GM23248 (cell line): ENCODE results near the gene LAMA3. TPM values are rescaled to one million over a fixed set of nuclear protein-coding genes. Genes with fewer than 3 reads are reported as not detected.

Source experiments
- DNase-seq: peaks from one replicate; pipeline ENCODE4 v3.0.0-alpha.2; 2015
- H2AFZ ChIP-seq: fragments of 200-600 bp; sonication (generic); 2 replicates; pipeline ENCODE4 v1.6.1; 2016; ENCODE audit warnings: antibody characterized with exemption
- H3F3A ChIP-seq: fragments of 200-600 bp; sonication (generic); 2 replicates; pipeline ENCODE4 v1.6.1; 2016; ENCODE audit warnings: mild to moderate bottlenecking, antibody characterized with exemption, mixed run types; ENCODE audit not compliant: insufficient read depth
- H3K27ac ChIP-seq: fragments of 200-600 bp; sonication (generic); 2 replicates; pipeline ENCODE4 v1.5.1; 2016; ENCODE audit warnings: mild to moderate bottlenecking
- H3K27me3 ChIP-seq: fragments of 200-600 bp; sonication (generic); replicated peaks from 2 replicates; pipeline ENCODE4 v1.6.1; 2016; ENCODE audit warnings: mild to moderate bottlenecking; ENCODE audit not compliant: insufficient read depth
- H3K36me3 ChIP-seq: fragments of 200-600 bp; sonication (generic); 2 replicates; pipeline ENCODE4 v1.6.1; 2016; ENCODE audit warnings: low read depth, mild to moderate bottlenecking
- H3K4me1 ChIP-seq: fragments of 200-600 bp; sonication (generic); 2 replicates; pipeline ENCODE4 v1.6.1; 2016; ENCODE audit warnings: mild to moderate bottlenecking; ENCODE audit not compliant: insufficient read depth
- H3K4me2 ChIP-seq: fragments of 200-600 bp; sonication (generic); one replicate; pipeline ENCODE4 v1.6.1; 2016; ENCODE audit warnings: mild to moderate bottlenecking; ENCODE audit not compliant: unreplicated experiment
- H3K4me3 ChIP-seq: fragments of 200-600 bp; sonication (generic); 2 replicates; pipeline ENCODE4 v1.5.1; 2016; ENCODE audit warnings: mild to moderate bottlenecking
- H3K79me2 ChIP-seq: fragments of 200-600 bp; sonication (generic); 2 replicates; pipeline ENCODE4 v1.6.1; 2016; ENCODE audit warnings: mild to moderate bottlenecking; ENCODE audit not compliant: insufficient read depth
- H3K9ac ChIP-seq: fragments of 200-600 bp; sonication (generic); 2 replicates; pipeline ENCODE4 v1.6.1; 2016; ENCODE audit warnings: mild to moderate bottlenecking
- H3K9me2 ChIP-seq: fragments of 200-600 bp; sonication (generic); 2 replicates; pipeline ENCODE4 v1.6.1; 2016; ENCODE audit warnings: mixed run types, mild to moderate bottlenecking, moderate library complexity; ENCODE audit not compliant: insufficient read depth
- H3K9me3 ChIP-seq: fragments of 200-600 bp; sonication (generic); one replicate; pipeline ENCODE4 v1.6.1; 2017; ENCODE audit warnings: low read depth
- H4K20me1 ChIP-seq: fragments of 200-600 bp; sonication (generic); 2 replicates; pipeline ENCODE4 v1.6.0; 2016; ENCODE audit not compliant: insufficient read depth
- EZH2 ChIP-seq: fragments of 200-600 bp; sonication (generic); IDR thresholded peaks from 2 replicates; pipeline ENCODE4 v1.6.1; 2018; ENCODE audit warnings: antibody characterized with exemption, mild to moderate bottlenecking; ENCODE audit not compliant: insufficient read depth, poor library complexity, severe bottlenecking
- EZH2phosphoT487 ChIP-seq: fragments of 200-600 bp; sonication (generic); IDR thresholded peaks from 2 replicates; pipeline ENCODE4 v1.6.1; 2018; ENCODE audit warnings: antibody characterized with exemption, moderate library complexity, mild to moderate bottlenecking, low read depth; ENCODE audit not compliant: insufficient read depth
- WGBS, 2 experiments: methylation state at CpG; one replicate each; pipeline ENCODE4 v1.1.6; 2015 to 2017; ENCODE audit warnings: low lambda C conversion rate in 2 of 2, low coverage in 1 of 2; ENCODE audit errors: missing lambda C conversion rate in 2 of 2; 5-methylcytosine and 5-hydroxymethylcytosine counted together
- in situ Hi-C: fragments of 300-500 bp; cut with MboI; formaldehyde crosslinking; loops from 2 replicates; pipeline ENCODE4 v1.15.0; 2020
- polyA plus RNA-seq: library from polyadenylated mRNA; unstranded; fragments of >200 nt; fragmentation: Nextera tagmentation; extraction: Ambion mirVana; gene quantifications from 2 replicates; pipeline ENCODE4 v1.2.1, GENCODE V29; 2016
- total RNA-seq: library from RNA; depleted of rRNA; stranded (reverse); fragments of >200 nt; shearing (Covaris generic); gene quantifications from 2 replicates; pipeline ENCODE4 v1.2.3, GENCODE V29; 2014

The LAMA3 gene
- total and polyA plus RNA-seq, 2 experiments from 2014 or later: 0.93 to 1.9 TPM

DNA sequence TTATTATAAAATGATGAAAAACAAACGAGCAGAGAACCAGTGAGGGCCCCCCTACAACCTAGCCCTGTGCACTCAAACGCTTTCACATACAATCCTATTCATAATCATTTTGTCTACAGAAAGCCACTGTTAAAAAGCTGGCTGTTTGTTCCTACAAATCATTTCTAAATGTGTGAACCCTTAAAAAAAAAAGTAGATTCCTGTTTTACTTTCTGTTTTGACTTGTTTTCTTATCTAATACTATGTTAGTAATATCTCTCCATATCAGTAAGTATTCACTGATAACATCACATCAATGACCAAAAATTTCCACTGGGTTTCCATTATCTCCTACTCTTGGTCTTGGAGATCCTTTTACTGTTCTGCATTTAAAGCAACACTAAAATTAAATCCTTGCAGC is 196.5 kb downstream of the LAMA3 start:
- no peaks in the 10 kb centered on the region for H3K27me3 ChIP-seq
- TF ChIP-seq EZH2phosphoT487 (no peak), EZH2 (no peak)
- H3K9me2 ChIP-seq: no peaks in the 10 kb centered on the region
- H3K4me3 ChIP-seq: no peak overlapping the region
- no peak overlapping the region for H3K27ac ChIP-seq
- H3F3A ChIP-seq: peaks cover 6% of the 10 kb centered on the region
- no peak overlapping the region for H3K4me2 ChIP-seq
- no peaks in the 10 kb centered on the region for H4K20me1 ChIP-seq
- no peaks in the 10 kb centered on the region for H3K36me3 ChIP-seq
- WGBS, 2 experiments: 78 to 84% methylated on average over 2 of the region's 2 CpGs
- no peaks in the 10 kb centered on the region for H3K79me2 ChIP-seq
- H3K4me1 ChIP-seq: peaks cover 26% of the 10 kb centered on the region
- H2AFZ ChIP-seq: no peak overlapping the region
- no peaks in the 10 kb centered on the region for H3K9me3 ChIP-seq
- no peak overlapping the region for H3K9ac ChIP-seq
- DNase-seq: no peak
- in situ Hi-C loops: no loop called here

DNA sequence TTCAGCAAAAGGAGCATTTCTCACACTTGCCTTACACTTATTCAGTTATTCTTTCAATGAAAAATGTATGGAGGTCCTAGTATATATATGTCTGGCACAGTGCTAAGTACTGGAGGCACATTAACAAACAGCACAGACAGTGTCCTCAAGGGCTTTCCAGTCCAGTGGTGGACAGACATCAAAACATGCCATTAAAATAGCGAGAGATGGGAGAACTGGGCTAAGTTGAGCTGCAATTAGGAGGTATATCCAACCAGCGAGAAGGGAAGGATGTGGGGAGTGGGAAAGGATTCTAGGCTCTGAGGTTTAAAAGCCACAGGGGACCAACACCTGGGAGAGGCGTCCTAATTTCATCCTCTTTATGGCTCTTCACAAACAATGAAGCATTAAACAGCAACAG is 197.8 kb downstream of the LAMA3 start:
- Histone ChIP-seq H3K79me2 (no peaks in the 10 kb centered on the region), H3K4me2 (no peak overlapping the region), H3K36me3 (no peaks in the 10 kb centered on the region), H2AFZ (no peak overlapping the region), H3K9me2 (no peaks in the 10 kb centered on the region), H4K20me1 (no peaks in the 10 kb centered on the region), H3F3A (peaks cover 9% of the 10 kb centered on the region), H3K9me3 (no peaks in the 10 kb centered on the region), H3K9ac (no peak overlapping the region), H3K27ac (no peak overlapping the region), H3K4me3 (no peak overlapping the region), H3K4me1 (peaks cover 28% of the 10 kb centered on the region), H3K27me3 (no peaks in the 10 kb centered on the region)
- no peak for TF ChIP-seq EZH2phosphoT487
- no peak for TF ChIP-seq EZH2
- 53 to 59% methylated on average over 3 of the region's 3 CpGs for WGBS, 2 experiments
- in situ Hi-C loops: no loop called here
- no peak for DNase-seq

DNA sequence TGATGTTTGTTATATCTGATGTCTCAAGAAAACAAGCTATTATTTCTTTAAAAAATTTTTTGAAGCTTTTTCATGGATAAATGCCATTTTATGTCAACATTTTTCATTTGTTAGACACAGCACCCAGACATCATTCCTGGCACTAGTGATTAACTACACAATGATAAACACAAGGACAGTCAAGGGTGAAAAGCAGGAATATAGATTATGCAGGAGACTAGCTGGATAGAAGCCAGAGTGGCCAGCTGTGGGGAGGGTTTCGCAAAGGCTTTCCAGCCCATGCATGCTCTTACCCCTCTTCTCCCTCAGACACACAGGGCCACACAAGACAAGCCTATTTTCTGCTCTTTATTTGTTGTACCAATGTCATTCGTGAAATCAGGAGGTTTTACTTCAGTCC is 198.2 kb downstream of the LAMA3 start:
- TF ChIP-seq EZH2 (no peak), EZH2phosphoT487 (no peak)
- Histone ChIP-seq H3K27me3 (no peaks in the 10 kb centered on the region), H3K9me3 (no peaks in the 10 kb centered on the region), H3K79me2 (no peaks in the 10 kb centered on the region), H3K36me3 (no peaks in the 10 kb centered on the region), H4K20me1 (no peaks in the 10 kb centered on the region), H3K9me2 (no peaks in the 10 kb centered on the region), H3K9ac (no peak overlapping the region), H2AFZ (no peak overlapping the region), H3K4me1 (peaks cover 28% of the 10 kb centered on the region), H3F3A (peaks cover 9% of the 10 kb centered on the region), H3K27ac (no peak overlapping the region), H3K4me3 (no peak overlapping the region), H3K4me2 (no peak overlapping the region)
- 26 to 34% methylated on average over 2 of the region's 2 CpGs for WGBS, 2 experiments
- in situ Hi-C loops: no loop called here
- no peak for DNase-seq

DNA sequence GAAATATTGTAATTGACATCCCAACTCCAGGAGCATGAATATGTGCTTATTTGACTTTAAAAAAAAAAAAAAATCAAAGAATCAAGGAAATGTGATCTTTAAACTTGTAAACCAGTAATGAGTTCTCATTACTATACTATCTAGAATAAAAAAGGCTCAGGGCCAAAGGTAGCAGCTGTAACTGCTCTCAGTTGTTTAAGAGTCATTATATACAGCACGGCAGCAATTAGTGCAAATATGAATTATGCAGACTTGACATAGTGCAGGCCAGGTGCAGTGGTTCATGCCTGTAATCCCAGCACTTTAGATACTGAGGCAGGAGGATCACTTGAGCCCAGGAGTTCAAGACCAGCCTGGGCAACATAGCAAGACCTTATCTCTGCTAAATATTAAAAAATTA is 199.6 kb downstream of the LAMA3 start:
- Histone ChIP-seq H3K79me2 (no peaks in the 10 kb centered on the region), H3K27me3 (no peaks in the 10 kb centered on the region), H3K4me3 (no peak overlapping the region), H3K9me2 (no peaks in the 10 kb centered on the region), H3K36me3 (no peaks in the 10 kb centered on the region), H2AFZ (no peak overlapping the region), H3K9me3 (no peaks in the 10 kb centered on the region), H3F3A (peaks cover 9% of the 10 kb centered on the region), H4K20me1 (no peaks in the 10 kb centered on the region), H3K9ac (no peak overlapping the region), H3K4me1 (peaks cover 22% of the 10 kb centered on the region), H3K4me2 (no peak overlapping the region), H3K27ac (no peak overlapping the region)
- WGBS, 2 experiments: 94 to 100% methylated on average over 1 of the region's 1 CpG
- TF ChIP-seq EZH2phosphoT487 (no peak), EZH2 (no peak)
- DNase-seq: no peak
- in situ Hi-C loops: no loop called here

DNA sequence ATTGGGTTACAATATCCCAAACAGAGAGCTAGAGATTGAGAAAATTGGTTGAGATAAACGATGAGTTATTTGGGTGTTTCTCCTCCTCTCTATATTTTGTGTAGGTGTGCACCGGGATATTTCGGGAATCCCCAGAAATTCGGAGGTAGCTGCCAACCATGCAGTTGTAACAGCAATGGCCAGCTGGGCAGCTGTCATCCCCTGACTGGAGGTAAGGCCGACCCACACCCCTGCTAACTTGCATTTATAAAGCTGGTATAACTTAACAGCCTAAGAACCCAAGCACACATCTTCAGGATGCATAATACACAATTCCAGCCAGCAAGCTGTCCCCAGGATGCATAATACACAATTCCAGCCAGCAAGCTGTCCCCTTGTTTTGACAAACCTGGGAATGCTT is 200.7 kb downstream of the LAMA3 start:
- Histone ChIP-seq H3K4me1 (peaks cover 13% of the 10 kb centered on the region), H2AFZ (no peak overlapping the region), H3K9ac (no peak overlapping the region), H3K27me3 (no peaks in the 10 kb centered on the region), H3K27ac (no peak overlapping the region), H3K79me2 (no peaks in the 10 kb centered on the region), H3K9me3 (no peaks in the 10 kb centered on the region), H3K4me3 (no peak overlapping the region), H4K20me1 (no peaks in the 10 kb centered on the region), H3K9me2 (no peaks in the 10 kb centered on the region), H3K36me3 (no peaks in the 10 kb centered on the region), H3K4me2 (no peak overlapping the region), H3F3A (peaks cover 9% of the 10 kb centered on the region)
- in situ Hi-C loops: no loop called here
- TF ChIP-seq EZH2 (no peak), EZH2phosphoT487 (no peak)
- WGBS, 2 experiments: 92% methylated on average over 5 of the region's 5 CpGs
- no peak for DNase-seq
